Measurements from ENCODE around the gene MEF2C. TPM values are rescaled to one million over a fixed set of nuclear protein-coding genes. Genes with fewer than 3 reads are reported as not detected.

Gene MEF2C
- total and polyA plus RNA-seq, 2 of the 13 experiments (the other 11 are each of a cell fraction or from before 2014, with no cell fraction given): 0.02 TPM; not detected in 1

DNA sequence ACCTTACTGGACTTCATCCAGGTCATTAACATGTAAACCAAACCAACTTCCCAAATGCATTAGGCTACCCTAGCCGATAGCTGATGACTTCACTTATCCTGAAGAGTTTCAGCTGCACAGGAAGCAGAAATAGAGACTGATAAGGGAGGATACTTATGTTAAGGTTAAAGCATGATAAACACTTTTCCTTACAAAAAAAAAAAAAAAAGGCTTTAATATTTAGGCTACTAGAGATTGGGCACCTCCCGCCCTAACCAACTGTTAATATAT is 1.6 kb upstream of the MEF2C start (continued):
- no peak for TF ChIP-seq REST (IDR thresholded peaks at IDR 0.05; ENCODE audit: borderline replicate concordance in 1 of 2, low read depth in 1 of 2, low read length in 2 of 2)
- no peak for TF ChIP-seq ZNF652 (CRISPR knock-in tag; IDR thresholded peaks at IDR 0.05; ENCODE audit: borderline replicate concordance, low read depth)
- TF ChIP-seq DR1 (CRISPR knock-in tag; IDR thresholded peaks at IDR 0.05): no peak
- no peak for TF ChIP-seq ZSCAN30 (CRISPR knock-in tag; IDR thresholded peaks at IDR 0.05)
- TF ChIP-seq GTF3A (CRISPR knock-in tag; conservative IDR thresholded peaks at IDR 0.05): no peak
- TF ChIP-seq SP140L (CRISPR knock-in tag; IDR thresholded peaks at IDR 0.05; ENCODE audit: borderline replicate concordance): no peak
- TF ChIP-seq ZNF280B (CRISPR knock-in tag; IDR thresholded peaks at IDR 0.05; ENCODE audit: borderline replicate concordance): no peak
- no peak for TF ChIP-seq ZZZ3 (CRISPR knock-in tag; IDR thresholded peaks at IDR 0.05; ENCODE audit: borderline replicate concordance)
- no peak for TF ChIP-seq JARID2 (CRISPR knock-in tag; IDR thresholded peaks at IDR 0.05; ENCODE audit: insufficient replicate concordance)
- TF ChIP-seq, protein P1, sequence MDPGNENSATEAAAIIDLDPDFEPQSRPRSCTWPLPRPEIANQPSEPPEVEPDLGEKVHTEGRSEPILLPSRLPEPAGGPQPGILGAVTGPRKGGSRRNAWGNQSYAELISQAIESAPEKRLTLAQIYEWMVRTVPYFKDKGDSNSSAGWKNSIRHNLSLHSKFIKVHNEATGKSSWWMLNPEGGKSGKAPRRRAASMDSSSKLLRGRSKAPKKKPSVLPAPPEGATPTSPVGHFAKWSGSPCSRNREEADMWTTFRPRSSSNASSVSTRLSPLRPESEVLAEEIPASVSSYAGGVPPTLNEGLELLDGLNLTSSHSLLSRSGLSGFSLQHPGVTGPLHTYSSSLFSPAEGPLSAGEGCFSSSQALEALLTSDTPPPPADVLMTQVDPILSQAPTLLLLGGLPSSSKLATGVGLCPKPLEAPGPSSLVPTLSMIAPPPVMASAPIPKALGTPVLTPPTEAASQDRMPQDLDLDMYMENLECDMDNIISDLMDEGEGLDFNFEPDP (CRISPR knock-in tag; conservative IDR thresholded peaks at IDR 0.05): no peak
- TF ChIP-seq, protein P2, sequence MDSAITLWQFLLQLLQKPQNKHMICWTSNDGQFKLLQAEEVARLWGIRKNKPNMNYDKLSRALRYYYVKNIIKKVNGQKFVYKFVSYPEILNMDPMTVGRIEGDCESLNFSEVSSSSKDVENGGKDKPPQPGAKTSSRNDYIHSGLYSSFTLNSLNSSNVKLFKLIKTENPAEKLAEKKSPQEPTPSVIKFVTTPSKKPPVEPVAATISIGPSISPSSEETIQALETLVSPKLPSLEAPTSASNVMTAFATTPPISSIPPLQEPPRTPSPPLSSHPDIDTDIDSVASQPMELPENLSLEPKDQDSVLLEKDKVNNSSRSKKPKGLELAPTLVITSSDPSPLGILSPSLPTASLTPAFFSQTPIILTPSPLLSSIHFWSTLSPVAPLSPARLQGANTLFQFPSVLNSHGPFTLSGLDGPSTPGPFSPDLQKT (CRISPR knock-in tag; IDR thresholded peaks at IDR 0.05; ENCODE audit: borderline replicate concordance): no peak
